Metanephros (tissue), 1 donor: ENCODE measurements around the gene RASD2. TPM values are rescaled to one million over a fixed set of nuclear protein-coding genes. Genes with fewer than 3 reads are reported as not detected.

Experiments
- total RNA-seq: library from RNA; depleted of rRNA; stranded (reverse); fragments of >200 nt; gene quantifications from one replicate; pipeline ENCODE4 v1.2.3, GENCODE V29; 2014

The RASD2 gene
- total RNA-seq: 1.2 TPM

GRCh38 chr22:35540595-35541253 is at the start of gene RASD2:
Gene RASD2, plus strand, starts transcription at chr22:35540831. Its CDS starts 5,979 bp downstream, at chr22:35546810.

Other genes with a start within 250 kb of the RASD2 start
- gene TOM1, start 240.9 kb upstream of the RASD2 start, total RNA-seq: 37.1 TPM
- 28.5 TPM for gene HMOX1, start 159.7 kb upstream of the RASD2 start, total RNA-seq
- gene MCM5, start 140.7 kb upstream of the RASD2 start, total RNA-seq: 77.0 TPM
- 41.5 TPM for gene MB, start 76.5 kb downstream of the RASD2 start, total RNA-seq
- 7.6 TPM for gene APOL6, start 107.6 kb downstream of the RASD2 start, total RNA-seq
- gene APOL5, start 177.0 kb downstream of the RASD2 start, total RNA-seq: 0.18 TPM